PC-3 (cell line): ENCODE results near the gene ETFB.

Source experiments
- EZH2phosphoT487 ChIP-seq: fragments of 300-600 bp; sonication (generic); IDR thresholded peaks from 2 replicates; pipeline ENCODE4 v1.6.1; 2018; ENCODE audit warnings: mild to moderate bottlenecking, antibody characterized with exemption, low read length, borderline replicate concordance
- TF ChIP-seq, protein P1 (sequence below): fragments of 300-600 bp; sonication (generic); conservative IDR thresholded peaks from 2 replicates; pipeline ENCODE4 v1.5.1; 2017; ENCODE audit warnings: antibody characterized with exemption, low read depth, mild to moderate bottlenecking, low read length

DNA sequence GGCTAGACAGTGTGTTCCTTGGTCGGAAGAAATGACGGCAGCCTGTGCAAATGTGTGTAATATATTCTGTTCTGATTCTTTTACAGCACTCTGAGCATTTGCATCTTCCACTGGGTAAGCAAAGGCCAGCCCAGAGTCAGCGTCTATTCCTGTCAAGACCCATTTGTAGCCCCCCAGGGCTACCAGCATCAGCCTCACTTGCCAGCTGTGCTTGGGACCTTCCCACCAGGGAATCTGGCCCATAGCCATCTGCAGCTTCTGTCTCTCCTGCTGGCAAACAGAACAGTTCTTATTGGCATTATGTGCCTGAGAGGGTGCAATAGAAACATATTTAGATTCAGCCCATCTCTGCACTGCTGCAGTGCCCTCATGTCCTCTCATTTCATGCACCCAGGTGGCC lies 60.7 kb downstream of the ETFB start:
- TF ChIP-seq, protein P1, sequence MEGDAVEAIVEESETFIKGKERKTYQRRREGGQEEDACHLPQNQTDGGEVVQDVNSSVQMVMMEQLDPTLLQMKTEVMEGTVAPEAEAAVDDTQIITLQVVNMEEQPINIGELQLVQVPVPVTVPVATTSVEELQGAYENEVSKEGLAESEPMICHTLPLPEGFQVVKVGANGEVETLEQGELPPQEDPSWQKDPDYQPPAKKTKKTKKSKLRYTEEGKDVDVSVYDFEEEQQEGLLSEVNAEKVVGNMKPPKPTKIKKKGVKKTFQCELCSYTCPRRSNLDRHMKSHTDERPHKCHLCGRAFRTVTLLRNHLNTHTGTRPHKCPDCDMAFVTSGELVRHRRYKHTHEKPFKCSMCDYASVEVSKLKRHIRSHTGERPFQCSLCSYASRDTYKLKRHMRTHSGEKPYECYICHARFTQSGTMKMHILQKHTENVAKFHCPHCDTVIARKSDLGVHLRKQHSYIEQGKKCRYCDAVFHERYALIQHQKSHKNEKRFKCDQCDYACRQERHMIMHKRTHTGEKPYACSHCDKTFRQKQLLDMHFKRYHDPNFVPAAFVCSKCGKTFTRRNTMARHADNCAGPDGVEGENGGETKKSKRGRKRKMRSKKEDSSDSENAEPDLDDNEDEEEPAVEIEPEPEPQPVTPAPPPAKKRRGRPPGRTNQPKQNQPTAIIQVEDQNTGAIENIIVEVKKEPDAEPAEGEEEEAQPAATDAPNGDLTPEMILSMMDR = no peak
- no peak for TF ChIP-seq EZH2phosphoT487
